Lung (tissue), 12 donors: ENCODE results near the gene CIAO3. TPM values are rescaled to one million over a fixed set of nuclear protein-coding genes. Genes with fewer than 3 reads are reported as not detected.

ENCODE experiments used
- ATAC-seq: fragments of 200-7000 bp; cut with Tn5 transposase; one replicate; pipeline ENCODE4 v1.9.1; 2020; ENCODE audit warnings: moderate number of reproducible peaks; ENCODE audit not compliant: insufficient read depth, low FRiP score
- DNase-seq, 3 donors: peaks; one replicate each; pipeline ENCODE4 v3.0.0-alpha.2; 2013 to 2017
- H3K27ac ChIP-seq, 2 donors: one replicate each; pipeline ENCODE4 v1.5.1; 2013; ENCODE audit warnings: mild to moderate bottlenecking in 2 of 2, moderate library complexity in 2 of 2, control low read depth in 1 of 2, inconsistent platforms in 1 of 2, low read depth in 1 of 2, low read length in 1 of 2
- H3K27me3 ChIP-seq, 3 donors: one replicate each; pipeline ENCODE4 v1.5.1; 2013; ENCODE audit warnings: low read length in 2 of 3; ENCODE audit not compliant: control insufficient read depth in 3 of 3, insufficient read depth in 3 of 3
- H3K36me3 ChIP-seq, 4 donors: one replicate each; pipeline ENCODE4 v1.5.1; 2013; ENCODE audit warnings: low read length in 4 of 4, mild to moderate bottlenecking in 1 of 4, moderate library complexity in 1 of 4; ENCODE audit not compliant: control insufficient read depth in 4 of 4, insufficient read depth in 4 of 4
- H3K4me1 ChIP-seq, 5 donors: one replicate each; pipeline ENCODE4 v1.5.1; 2013; ENCODE audit warnings: low read length in 5 of 5, mild to moderate bottlenecking in 2 of 5, moderate library complexity in 1 of 5; ENCODE audit not compliant: control insufficient read depth in 5 of 5, insufficient read depth in 5 of 5
- H3K4me3 ChIP-seq: one replicate; pipeline ENCODE4 v1.5.1; 2013; ENCODE audit warnings: mild to moderate bottlenecking, control low read depth, moderate library complexity
- H3K9ac ChIP-seq, 2 donors: one replicate each; pipeline ENCODE4 v1.5.1; 2013; ENCODE audit warnings: low read length in 2 of 2, control low read depth in 1 of 2; ENCODE audit not compliant: insufficient read depth in 1 of 2
- H3K9me3 ChIP-seq, 4 donors: one replicate each; pipeline ENCODE4 v1.5.1; 2013; ENCODE audit warnings: low read length in 3 of 4, mild to moderate bottlenecking in 1 of 4, moderate library complexity in 1 of 4; ENCODE audit not compliant: control insufficient read depth in 4 of 4, insufficient read depth in 3 of 4
- WGBS, 2 donors: extraction: QIAGEN DNeasy Blood & Tissue Kit; methylation state at CpG; one replicate each; pipeline ENCODE4 v1.1.7; 2013; 5-methylcytosine and 5-hydroxymethylcytosine counted together
- polyA plus RNA-seq, 2 donors: library from polyadenylated mRNA; stranded (reverse); fragments of 200-250 nt; gene quantifications; one replicate each; pipeline ENCODE4 v1.2.1, GENCODE V29; 2013
- total RNA-seq, 2 donors: library from RNA; depleted of rRNA in 1 of 2; stranded (reverse); fragments of >200 nt in 1 of 2; gene quantifications; one replicate each; pipeline ENCODE4 v1.2.1, GENCODE V29; 2014 to 2021
- TF ChIP-seq, protein P1 (sequence below): IDR thresholded peaks from 2 replicates; pipeline ENCODE4 v1.5.1; 2012; ENCODE audit warnings: mild to moderate bottlenecking; ENCODE audit errors: control extremely low read depth, extremely low read depth
- donor health status: control.
- donor health status: control.
- donor health status: Bipolar disorder and iron deficiency.
- donor health status: healthy.
- donor health status: DM: yes; HTN: yes; CAD: no.

The CIAO3 gene
- total and polyA plus RNA-seq, 4 donors = 21.0 to 40.6 (median 30.7) TPM

GRCh38 chr16:702341-702740 lies 38.5 kb downstream of the CIAO3 start:
- H3K27me3 ChIP-seq = peaks cover 7 to 55% (median 34%) of the 10 kb centered on the region in 3 donors
- no peak overlapping the region for H3K27ac ChIP-seq
- H3K4me1 ChIP-seq = no peaks in the 10 kb centered on the region
- H3K9me3 ChIP-seq = peaks cover 0 to 4% (median 0%) of the 10 kb centered on the region in 4 donors
- DNase-seq = no peak
- no peak overlapping the region for H3K9ac ChIP-seq
- 85 to 88% methylated on average over 19 of the region's 19 CpGs for WGBS, 2 donors
- TF ChIP-seq, protein P1, sequence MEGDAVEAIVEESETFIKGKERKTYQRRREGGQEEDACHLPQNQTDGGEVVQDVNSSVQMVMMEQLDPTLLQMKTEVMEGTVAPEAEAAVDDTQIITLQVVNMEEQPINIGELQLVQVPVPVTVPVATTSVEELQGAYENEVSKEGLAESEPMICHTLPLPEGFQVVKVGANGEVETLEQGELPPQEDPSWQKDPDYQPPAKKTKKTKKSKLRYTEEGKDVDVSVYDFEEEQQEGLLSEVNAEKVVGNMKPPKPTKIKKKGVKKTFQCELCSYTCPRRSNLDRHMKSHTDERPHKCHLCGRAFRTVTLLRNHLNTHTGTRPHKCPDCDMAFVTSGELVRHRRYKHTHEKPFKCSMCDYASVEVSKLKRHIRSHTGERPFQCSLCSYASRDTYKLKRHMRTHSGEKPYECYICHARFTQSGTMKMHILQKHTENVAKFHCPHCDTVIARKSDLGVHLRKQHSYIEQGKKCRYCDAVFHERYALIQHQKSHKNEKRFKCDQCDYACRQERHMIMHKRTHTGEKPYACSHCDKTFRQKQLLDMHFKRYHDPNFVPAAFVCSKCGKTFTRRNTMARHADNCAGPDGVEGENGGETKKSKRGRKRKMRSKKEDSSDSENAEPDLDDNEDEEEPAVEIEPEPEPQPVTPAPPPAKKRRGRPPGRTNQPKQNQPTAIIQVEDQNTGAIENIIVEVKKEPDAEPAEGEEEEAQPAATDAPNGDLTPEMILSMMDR = no peak
- no peak overlapping the region for H3K4me3 ChIP-seq
- no peaks in the 10 kb centered on the region for H3K36me3 ChIP-seq
- ATAC-seq = no peak

- WGBS, 2 donors = 5 to 9% methylated on average over 59 to 76 of the region's 76 CpGs
These were observed 39.9 kb downstream of the CIAO3 start for GRCh38 chr16:700684-701584.

DNA sequence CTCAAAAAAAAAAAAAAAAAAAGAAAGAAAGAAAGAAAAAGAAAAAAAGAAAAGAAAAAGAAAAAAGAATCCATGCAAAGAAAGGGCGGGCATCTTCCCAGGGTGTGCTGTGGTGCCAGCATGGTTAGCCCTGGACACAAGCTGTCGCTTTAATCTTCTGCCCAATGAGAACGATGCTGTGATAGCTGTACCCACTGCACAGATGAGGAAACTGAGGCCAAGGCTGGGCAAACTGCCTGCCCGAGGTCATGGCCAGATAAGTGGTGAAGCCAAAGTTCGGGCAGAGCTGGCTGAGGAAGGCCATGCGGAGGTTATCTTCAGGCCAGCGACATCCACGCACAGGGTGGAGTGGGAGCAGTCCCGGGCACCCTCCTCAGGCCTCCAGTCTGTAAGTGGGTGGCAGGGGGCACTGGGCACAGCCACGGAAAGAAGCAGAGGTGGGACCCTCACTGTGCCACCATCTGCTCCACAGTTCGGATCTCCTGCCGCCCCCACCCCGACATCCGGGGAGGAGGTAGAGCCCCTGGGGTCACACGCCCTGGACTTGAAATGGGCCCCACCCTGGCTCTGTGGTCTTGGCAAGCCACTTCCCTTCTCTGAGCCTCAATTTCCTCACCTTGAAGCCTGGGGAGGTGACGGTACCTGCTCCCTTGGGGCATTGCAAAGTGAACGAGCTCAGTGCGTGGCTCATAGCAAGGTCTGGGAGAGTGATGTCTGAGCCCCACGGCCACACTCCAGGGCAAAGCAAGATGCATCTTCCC lies 41.7 kb downstream of the CIAO3 start:
- DNase-seq = no peak
- ATAC-seq = no peak
- no peak overlapping the region for H3K4me3 ChIP-seq
- H3K9me3 ChIP-seq = peaks cover 0 to 5% (median 0%) of the 10 kb centered on the region in 4 donors
- peaks cover 0 to 13% (median 2%) of the 10 kb centered on the region in 5 donors for H3K4me1 ChIP-seq
- no peaks in the 10 kb centered on the region for H3K36me3 ChIP-seq
- H3K9ac ChIP-seq = no peak overlapping the region
- 70 to 76% methylated on average over 18 to 19 of the region's 19 CpGs for WGBS, 2 donors
- H3K27ac ChIP-seq = no peak overlapping the region
- TF ChIP-seq, protein P1 = no peak
- H3K27me3 ChIP-seq = peaks cover 0 to 48% (median 32%) of the 10 kb centered on the region in 3 donors

More at GRCh38 chr16:700684-701584, 39.9 kb downstream of the CIAO3 start:
- no peak overlapping the region for H3K4me3 ChIP-seq
- H3K27ac ChIP-seq = no peak overlapping the region
- no peak for ATAC-seq
- H3K9ac ChIP-seq = no peak overlapping the region
- TF ChIP-seq, protein P1 = no peak
- H3K9me3 ChIP-seq = no peaks in the 10 kb centered on the region
- H3K4me1 ChIP-seq = no peaks in the 10 kb centered on the region
- peaks cover 3 to 48% (median 27%) of the 10 kb centered on the region in 3 donors for H3K27me3 ChIP-seq
- DNase-seq = peak; percentile 48 to 63 (median 52)
- H3K36me3 ChIP-seq = no peaks in the 10 kb centered on the region
